ENCODE results near the gene CHRND.
"Not testable (repeated sequence)": the region's sequence is repeated elsewhere in the genome, so short reads cannot be mapped to it uniquely, and the experiment has no call there.

Gene CHRND

DNA sequence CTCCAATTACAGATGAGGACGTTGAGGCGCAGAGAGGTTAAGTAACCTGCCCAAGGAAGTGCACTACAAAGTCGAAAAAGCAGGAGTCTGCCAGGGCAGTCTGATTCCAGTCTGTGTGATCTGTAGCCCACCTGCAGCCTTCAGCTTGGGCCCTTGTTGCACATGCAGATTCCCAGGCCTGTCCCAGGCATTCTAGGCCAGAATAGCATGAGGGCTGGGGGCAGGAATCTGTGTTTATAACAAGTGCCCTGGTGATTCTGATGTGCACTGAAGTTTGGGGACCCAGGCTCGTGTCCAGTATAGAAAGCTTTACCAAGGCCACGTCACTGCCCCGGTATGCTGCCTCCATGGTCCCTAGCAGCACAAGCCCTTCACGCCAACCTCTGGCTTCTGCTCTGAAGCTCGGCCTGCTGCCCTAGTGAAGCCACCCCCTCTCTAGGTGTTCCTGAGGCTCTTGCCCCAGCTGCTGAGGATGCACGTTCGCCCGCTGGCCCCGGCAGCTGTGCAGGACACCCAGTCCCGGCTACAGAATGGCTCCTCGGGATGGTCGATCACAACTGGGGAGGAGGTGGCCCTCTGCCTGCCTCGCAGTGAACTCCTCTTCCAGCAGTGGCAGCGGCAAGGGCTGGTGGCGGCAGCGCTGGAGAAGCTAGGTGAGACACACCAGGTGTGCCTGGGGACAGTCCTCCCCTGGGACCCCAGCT, 18.1 kb downstream of the CHRND start:
- DNase-seq = no peak

DNA sequence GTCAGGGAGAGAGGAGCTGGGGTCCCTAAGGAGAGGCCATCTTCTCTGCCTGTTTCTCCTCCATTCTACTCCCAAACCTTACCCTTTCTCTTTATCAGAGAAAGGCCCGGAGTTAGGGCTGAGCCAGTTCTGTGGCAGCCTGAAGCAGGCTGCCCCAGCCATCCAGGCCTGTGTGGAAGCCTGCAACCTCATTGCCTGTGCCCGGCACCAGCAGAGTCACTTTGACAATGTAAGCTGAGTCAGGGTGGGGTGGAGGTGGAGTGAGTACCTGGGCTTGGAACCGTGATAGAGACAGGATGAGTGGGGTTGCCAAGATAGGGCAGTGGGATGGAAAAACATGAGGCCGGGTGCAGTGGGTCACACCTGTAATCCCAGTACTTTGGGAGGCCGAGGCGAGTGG, 18.7 kb downstream of the CHRND start:
- DNase-seq = no peak

DNA sequence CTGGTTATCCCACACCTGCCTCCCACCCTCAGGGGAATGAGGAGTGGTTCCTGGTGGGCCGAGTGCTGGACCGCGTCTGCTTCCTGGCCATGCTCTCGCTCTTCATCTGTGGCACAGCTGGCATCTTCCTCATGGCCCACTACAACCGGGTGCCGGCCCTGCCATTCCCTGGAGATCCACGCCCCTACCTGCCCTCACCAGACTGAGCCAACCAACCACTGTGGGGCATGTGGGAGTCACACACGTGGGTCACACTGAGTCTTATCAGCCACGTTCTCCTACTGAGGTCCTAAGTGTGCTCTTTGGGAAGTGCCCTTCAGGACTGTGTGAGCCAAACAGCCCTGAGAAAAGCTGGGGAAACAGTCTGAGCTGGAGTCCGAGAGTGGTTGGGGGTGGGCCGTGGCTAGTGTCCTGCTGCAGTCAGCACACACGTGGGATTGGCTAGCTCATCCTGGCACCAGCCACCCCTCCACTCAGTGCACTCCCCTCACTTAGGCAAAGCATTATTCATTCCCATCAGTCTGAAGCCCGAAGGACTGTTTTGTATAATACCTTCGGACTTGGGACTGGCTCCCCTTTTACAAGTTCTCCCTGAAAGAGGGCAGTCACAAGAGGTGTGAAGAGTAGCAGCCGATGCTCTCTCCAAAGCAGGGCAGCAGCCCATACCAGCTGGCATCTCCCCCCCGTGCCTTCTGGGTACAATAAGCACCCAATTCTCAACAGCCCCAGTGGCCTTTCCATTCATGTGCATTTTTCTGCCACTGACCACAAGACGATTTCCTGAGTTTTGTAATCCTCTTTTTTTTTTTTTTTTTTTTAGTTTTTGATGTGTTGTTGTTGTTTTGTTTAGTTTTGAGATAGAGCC, 19.8 kb downstream of the CHRND start:
- no peak for DNase-seq

DNA sequence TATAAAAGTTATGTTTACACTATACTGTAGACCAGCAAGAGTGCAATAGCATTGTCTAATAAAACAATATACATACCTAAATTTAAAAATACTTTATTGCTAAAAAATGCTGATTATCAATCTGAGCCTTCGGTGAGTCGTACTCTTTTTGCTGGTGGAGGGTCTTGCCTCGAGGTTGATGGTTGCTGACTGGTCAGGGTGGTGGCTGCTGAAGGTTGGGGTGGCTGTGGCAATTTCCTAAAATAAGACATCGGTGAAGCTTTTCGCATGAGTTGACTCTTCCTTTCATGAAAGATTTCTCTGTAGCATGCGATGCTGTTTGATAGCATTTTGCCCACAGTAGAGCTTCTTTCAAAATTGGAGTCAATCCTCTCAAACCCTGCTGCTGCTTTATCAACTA, 22.0 kb downstream of the CHRND start:
- no peak for DNase-seq

DNA sequence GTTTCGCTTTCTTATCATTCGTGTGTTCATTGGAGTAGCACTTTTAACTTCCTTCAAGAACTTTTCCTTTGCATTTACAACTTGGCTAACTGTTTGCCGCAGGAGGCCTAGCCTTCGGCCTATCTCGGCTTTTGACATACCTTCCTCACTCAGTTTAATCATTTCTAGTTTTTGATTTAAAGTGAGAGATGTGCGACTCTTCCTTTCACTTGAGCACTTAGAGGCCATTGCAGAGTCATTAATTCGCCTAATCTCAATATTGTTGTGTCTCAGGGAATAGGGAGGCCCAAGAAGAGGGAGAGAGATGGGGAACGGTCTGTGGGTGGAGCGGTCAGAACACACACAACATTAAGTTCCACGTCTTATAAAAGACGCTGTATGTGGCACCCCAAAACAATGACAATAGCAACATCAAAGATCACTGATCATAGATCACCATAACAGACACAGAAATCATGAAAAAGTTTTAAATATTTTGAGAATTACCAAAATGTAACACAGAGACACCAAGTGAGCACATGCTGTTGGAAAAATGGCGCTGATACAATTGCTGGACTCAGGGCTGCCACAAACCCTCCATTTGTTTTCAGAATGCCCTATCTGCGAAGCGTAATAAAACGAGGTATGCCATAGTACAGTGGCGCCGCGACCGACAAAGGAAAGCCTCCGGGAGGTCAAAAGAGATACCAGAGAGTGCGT, 23.8 kb downstream of the CHRND start:
- no peak for DNase-seq

DNA sequence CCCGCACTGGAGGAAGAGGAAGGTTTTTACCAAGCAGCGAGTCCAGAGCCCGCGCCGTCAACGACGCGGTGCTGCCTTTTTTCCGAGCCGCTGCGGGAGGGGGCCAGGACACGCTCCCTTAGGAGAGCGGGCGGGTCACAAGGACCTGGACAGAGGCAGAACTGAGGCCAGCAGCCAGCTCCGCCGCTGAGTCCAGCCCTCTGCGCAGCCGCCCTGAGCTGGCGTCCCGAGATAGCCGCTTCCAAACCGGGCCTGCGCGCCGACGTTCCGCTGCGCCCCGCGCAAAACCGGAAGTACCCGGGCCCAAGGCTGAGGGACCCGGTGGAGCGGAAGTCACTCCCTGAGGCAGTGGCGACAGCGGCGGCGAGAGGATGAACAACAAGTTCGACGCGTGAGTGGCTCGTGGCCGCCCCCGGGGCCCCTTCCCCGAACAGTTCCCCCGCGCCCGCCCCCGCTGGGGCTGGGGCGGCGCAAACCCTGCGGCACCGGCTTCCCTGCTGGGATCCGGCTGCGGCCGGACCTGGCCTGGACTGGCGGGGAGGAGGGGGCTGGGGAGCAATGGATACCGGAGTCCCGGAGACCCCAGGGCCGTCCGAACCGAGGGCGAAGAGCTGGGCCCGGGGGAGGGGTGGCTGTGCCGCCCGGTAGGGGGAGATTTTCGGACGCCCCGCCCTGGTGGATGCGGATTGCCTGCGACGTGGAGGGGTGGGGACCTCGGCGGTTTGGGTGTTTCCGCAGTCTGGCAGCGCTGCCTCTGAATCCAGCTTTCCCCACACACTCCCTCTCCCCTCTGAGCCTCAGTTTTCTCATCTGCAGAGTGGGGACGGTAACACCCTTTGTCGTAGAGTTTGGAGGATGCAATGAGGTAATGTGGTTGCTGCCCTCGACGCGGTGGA, 24.6 kb downstream of the CHRND start, which contains the start of the genes EIF4E2 and TIGD1:
EIF4E2 (plus strand) TSS at position 336 of the 896 bp plus-strand sequence; CDS start at position 372, 36 bp downstream.
TIGD1 (minus strand) TSS at position 204 of the 896 bp plus-strand sequence. CDS start 675 bp downstream, outside the sequence.
- DNase-seq = peak; percentile 94 to 95

DNA sequence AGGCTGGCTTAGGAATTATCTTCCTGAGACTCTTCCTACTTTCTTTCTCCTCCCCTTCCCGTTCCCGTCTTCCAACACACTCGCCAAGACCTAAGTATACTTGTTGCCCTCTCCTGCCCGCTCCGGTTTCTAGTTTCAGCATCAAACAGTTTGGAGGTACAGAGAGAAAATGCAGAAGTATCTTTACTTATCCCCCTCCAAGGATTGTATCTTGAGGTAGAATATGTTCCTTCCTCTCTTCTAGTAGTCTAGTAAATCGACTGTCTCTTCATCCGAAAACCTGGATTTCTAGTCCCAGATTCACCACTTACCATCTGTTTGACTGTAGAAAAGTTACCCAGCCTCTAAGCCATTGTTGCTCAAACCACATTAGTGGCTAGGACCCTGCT, 25.3 kb downstream of the CHRND start:
- DNase-seq = no peak

DNA sequence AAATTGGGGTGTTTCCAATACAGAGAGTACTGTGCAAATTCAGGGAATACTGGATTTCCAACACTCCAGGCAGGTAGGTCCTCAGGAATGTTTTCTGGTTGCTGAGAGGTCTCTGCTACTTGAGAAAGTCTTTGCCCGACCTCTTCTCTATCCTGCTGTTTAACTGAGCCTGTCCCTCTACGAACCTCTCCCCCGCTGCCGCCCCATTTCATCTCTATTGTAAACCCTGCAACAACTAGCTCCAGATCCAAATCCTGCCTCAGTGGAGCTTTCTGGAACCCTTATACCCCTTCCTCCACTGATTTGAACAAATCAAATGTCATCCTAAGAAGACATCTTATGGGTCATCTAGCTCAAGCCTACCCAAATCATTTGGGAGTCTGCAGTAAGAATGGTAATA, 25.8 kb downstream of the CHRND start:
- no peak for DNase-seq

DNA sequence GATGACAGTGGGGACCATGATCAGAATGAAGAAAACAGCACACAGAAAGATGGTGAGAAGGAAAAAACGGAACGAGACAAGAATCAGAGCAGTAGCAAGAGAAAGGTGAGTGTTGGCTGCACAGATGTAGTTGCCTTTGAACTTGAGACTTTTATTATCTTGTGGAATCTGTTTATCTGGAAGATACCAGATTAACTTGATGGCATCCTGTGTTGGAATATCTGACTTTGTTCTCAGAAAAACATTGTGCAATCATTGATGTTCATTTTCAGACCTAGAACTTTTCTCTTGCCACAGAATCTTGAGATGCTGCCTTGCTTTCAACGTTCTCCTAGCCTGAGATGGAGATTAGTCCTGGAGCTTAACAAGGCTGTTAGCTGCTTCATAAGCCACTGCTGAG, 30.5 kb downstream of the CHRND start:
- no peak for DNase-seq

DNA sequence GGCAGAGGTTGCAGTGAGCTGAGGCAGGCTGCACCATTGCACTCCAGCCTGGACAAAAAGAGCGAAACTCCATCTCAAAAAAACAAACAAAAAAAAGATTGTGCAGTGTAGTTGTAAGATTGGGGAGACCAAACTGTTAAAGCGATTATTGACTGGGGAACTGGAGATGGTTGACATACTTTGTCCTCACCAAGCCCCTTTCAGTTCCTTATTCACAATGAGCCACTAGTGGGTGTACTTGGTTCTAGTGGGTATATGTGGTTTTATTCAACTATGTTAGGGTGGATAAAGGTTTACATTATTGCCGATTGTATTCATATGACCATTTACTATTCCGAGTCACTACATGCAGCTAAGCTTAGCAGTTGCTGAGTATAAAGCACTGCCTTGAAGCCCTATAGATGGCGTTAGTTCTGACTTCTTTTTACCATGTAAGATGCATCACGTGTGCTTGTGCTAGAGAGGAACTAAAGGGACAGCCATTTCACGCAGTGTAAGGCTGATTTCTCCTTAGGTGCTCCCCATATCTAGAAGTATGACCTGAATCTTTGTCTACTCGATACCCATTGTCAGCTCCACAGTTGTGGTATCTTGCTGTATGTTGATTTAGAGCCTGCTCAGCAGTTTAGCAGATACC, 36.7 kb downstream of the CHRND start:
- DNase-seq = no peak

DNA sequence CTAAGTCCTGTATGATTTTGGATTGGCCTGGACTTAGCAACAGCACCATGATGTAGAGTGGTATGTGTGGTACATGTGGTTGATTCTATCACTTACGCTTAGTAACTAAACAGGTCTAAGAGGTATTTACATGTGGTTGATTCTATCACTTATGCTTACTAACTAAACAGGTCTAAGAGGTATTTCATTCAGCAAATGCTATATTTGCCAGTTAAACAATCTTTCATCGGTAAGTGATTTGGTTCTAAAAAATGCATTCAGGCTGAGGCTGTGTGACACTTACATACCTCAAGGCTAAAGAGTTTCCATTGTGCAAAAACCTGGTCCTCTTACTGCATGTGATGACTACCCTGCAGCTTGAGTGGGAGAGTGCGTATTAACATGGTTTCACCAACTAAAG, 37.6 kb downstream of the CHRND start:
- DNase-seq = no peak

DNA sequence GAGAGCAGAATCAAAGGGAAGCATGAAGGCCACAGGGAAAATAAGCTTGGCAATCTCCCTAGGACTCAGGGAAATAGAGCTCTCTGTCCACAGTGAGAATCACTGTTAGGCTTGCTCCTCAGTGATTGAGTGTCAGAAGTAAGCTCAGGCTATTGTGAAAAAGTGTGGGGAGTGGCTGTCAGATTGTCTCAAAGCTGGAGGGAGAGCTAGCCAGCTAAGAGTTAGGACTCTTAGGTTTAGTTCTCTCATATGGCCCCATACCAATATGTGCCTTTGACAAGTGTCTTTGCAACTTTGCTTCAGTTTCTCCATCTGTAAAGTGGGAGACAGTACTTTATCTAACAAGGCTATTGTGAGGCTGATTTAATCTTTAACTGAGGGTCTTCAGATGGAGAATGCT, 41.8 kb downstream of the CHRND start:
- DNase-seq = no peak

DNA sequence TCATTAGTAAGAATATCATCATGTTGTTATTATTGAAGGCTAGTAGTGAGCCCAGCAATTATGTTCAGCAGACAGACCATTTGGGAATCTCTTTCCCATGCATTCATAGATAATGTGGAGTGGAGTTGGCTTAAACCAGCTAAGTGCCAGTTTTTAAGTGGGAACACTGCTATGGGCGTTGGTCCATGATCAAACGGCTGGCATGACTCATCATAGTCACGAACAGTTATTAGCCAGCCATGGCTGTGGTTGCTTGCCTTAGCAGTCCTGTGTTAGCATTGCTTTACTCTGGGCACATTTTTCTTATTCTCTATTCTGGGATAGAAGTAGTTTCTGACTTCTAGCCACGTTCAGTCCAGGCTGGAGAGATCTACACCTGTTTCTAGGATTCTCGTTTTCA, 42.2 kb downstream of the CHRND start:
- no peak for DNase-seq

DNA sequence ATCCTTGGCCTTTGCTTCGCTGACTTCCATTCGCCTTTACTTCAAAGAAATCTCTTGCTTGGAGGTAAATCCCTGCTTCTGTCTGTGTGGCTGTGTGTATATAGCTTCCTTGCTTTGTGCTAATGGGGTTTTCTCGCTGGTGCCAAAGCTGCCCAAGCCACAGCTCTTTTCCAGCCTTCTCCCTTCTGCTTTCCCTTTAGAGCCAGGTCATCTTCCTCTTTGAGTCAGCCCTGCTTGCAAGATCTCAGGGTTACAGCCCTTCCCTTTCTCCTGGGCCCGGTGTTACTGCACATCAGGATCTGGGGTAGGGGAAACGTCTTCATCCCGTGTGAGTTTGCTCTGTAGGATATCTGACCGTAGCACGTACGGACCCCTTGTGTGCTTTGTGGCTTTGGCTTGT, 43.6 kb downstream of the CHRND start:
- no peak for DNase-seq

DNA sequence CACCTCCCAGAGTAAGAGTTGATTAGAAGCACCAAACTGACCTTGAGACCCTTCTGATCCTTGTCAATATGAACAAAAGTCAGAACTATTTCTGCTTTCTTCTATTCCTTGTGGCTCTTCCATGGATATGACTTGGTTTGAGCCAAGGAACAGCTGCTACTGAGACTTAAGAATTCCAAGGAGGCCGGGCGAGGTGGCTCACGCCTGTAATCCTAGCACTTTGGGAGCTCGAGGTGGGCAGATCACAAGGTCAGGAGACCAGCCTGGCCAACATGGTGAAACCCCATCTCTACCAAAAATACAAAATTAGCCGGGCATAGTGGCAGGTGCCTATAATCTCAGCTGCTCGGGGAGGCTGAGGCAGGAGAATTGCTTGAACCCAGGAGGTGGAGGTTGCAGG, 44.5 kb downstream of the CHRND start:
- not testable (repeated sequence) for DNase-seq

DNA sequence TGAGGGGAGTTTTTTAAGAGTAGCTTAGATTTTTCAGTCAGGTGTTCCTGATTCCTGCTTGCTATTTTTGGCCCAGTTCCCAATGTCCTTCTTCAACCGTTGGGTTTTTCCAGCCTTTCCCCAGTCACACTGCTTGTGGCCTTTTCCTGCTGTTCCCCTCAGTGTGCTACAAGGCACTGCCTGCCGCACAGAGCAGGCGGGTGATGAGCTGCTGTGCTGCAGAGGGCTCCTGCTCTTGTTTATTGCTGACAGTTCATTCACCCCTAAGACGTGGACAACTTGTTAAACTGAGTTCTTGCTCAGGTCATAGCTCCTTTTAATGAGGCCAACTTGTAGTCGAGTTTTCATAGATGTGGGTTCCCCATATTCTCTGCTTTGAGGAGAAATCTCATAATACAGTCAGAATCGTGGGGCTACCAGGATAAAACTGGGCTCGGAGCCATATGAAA, 45.1 kb downstream of the CHRND start:
- no peak for DNase-seq

DNA sequence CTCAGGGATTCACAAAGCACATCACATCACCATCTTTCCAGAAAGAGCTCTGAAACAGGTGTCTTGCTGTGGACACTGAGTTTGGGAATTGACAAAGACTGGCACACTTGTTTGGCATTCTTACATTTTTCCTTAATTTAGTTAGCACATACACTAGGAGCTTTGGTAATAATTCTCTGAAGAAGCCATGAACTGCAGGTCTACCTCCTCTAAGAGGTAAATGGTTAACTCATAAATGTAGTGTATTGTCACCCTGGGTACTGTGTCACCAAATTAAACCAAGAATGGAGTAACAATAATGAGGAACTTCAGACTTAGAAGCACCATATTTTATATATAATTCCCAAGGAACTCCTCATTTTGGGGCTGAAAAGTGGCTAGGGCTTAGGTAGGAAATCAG, 47.1 kb downstream of the CHRND start:
- no peak for DNase-seq

DNA sequence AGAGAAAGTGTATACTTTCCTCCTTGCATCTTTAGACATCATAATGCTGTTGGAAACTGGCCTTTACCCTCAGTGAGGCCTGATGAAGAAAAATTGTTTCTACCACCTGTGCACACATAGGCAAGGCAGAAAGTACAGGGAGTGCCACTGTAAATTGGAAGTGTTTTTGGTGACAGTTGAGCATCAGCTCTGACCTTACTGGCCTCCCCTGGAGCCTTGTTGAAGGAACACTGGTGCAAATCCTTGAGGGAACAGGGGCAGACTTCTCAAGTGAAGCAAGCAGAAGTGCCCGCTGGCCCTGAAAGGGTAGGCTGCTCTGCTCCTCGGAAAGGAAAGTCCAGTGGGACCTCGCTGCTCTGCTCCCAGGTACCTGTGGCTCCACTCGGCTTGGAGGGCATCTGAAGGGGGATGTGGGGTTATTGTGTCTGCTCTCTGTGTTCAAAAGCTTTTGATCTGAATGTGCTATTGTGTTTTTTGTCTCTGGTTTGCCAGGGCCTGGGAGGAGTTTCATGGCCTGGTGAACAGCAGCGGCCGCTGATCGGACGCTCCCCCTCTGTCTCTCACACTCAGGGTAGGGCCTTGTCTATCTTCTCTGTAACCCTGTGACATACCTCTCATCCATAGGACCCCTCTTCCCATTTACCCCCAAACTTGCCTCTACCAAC, 47.9 kb downstream of the CHRND start:
- no peak for DNase-seq

DNA sequence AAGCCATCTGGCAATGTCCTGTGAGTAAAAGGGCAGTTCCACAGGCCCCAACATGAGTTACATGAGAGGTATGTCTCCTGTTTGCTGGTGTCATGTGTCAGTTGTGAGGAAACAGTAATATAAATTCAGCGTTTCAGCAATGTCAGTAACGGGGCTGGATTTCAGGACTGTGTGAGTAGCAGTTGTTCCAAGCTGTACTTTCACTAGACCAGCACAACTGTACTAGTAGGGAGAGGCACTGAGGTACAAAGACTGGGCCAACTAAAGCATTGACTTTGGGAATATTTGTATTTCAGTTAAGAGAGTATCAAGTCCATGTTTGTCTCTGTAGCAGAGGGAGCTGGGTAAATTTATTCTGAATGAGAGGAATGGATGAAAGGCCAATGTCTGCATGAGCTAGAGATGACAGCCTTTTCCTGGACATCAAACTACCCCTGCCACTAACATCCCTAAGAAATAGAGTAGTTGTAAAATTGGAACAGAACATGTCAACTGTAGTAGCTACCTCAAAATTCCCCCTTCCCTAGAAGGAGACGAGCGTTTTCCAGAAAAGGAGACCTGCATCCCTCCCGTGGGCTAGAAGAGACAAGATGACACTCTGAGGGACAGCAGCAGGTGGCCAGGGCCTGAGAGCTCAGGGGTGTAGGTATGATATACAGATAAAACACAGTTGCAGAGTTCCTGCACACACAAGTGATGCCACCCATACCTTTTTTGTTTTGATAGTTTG, 48.9 kb downstream of the CHRND start:
- no peak for DNase-seq

DNA sequence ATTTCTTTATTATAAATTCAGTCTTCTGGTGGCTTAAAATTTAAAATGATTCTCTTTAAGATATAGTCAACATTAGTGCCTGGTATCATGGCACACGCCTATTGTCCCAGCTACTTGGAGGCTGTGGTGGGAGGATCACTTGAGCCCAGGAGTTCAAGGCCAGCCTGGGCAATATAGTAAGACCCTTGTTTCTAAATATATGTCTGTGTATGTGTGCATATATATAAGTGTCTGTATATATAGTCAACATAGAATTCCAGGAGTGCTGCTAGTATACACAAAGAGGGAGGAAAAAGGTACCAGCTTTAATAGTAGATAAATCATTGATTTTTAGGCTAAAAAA, 49.4 kb downstream of the CHRND start:
- no peak for DNase-seq

DNA sequence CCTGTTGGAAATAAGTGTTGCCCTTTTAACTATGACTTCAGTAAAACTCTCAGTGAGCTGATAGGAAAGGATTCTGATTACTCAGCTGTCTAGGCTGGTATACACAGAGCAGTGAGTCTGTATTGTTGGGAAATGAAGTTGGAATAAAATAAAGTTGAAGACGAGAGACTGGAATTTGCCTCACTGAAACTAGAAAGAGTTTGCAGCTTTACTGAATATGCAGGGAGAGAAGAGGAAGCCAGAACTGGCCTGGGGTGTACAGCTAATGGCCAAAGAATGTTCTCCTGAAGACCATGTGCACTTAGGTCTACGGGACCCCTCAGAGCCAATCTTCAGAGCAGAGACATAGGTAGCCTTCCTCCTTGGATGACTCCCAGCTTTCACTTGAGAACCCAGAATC, 51.0 kb downstream of the CHRND start:
- DNase-seq = no peak
